Peyer's patch (tissue), 4 donors: ENCODE results near the gene ITGA3.

Source experiments
- POLR2A ChIP-seq, 2 donors: fragments of 450-650 bp; IDR thresholded peaks; one replicate each; pipeline ENCODE4 v1.5.1; 2017; ENCODE audit warnings: antibody characterized with exemption in 2 of 2, mild to moderate bottlenecking in 2 of 2, moderate library complexity in 2 of 2
- TF ChIP-seq, protein P1 (sequence below), 6 experiments: fragments of 450-650 bp in 4 of 6; fragments of 200-600 bp in 2 of 6; sonication (generic) in 1 of 6; IDR thresholded peaks; one replicate each; pipeline ENCODE4 v1.5.1; 2017 to 2019; ENCODE audit warnings: antibody characterized with exemption in 6 of 6, mild to moderate bottlenecking in 3 of 6, moderate library complexity in 1 of 6

DNA sequence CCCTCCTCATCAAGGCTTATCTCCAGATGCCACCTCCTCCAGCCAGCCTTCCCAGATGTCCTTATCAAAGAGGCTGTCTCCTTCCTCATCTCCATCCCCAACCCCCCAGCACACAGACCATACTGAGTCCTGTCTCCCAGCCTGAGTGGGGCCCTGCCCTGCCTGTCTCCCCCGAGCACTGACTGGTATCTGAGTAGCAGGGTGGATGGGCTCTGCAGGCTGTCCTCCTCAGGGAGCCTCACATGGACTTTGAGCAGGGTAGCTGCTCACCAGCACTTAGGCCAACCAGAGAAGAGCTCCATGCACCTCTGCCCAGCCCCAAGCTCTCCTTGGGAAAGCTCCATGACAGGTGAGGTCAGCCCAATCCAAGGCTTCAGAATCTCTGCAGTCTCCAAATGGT lies 20.0 kb upstream of the ITGA3 start:
- TF ChIP-seq POLR2A (IDR thresholded peaks at IDR 0.05): no peak
- TF ChIP-seq, protein P1, sequence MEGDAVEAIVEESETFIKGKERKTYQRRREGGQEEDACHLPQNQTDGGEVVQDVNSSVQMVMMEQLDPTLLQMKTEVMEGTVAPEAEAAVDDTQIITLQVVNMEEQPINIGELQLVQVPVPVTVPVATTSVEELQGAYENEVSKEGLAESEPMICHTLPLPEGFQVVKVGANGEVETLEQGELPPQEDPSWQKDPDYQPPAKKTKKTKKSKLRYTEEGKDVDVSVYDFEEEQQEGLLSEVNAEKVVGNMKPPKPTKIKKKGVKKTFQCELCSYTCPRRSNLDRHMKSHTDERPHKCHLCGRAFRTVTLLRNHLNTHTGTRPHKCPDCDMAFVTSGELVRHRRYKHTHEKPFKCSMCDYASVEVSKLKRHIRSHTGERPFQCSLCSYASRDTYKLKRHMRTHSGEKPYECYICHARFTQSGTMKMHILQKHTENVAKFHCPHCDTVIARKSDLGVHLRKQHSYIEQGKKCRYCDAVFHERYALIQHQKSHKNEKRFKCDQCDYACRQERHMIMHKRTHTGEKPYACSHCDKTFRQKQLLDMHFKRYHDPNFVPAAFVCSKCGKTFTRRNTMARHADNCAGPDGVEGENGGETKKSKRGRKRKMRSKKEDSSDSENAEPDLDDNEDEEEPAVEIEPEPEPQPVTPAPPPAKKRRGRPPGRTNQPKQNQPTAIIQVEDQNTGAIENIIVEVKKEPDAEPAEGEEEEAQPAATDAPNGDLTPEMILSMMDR (IDR thresholded peaks at IDR 0.05): no peak
